OCI-LY7 (cell line): Measurements from ENCODE around the gene NAGPA. TPM values are rescaled to one million over a fixed set of nuclear protein-coding genes. Genes with fewer than 3 reads are reported as not detected.

Source experiments
- BruUV-seq: library from RNA; stranded (reverse); fragments of 400-500 nt; replicated peaks from 2 replicates; lab custom pipeline; 2021; lab: Mats Ljungman, UMichigan
- CTCF ChIA-PET: fragments of 300-600 bp; sonication (Branson Sonifier 250); formaldehyde crosslinking; loops from one replicate; lab custom pipeline; 2022; ENCODE audit warnings: antibody characterized with exemption; ENCODE audit not compliant: unreplicated experiment; lab: Charles Lee
- POLR2A ChIA-PET: fragments of 300-600 bp; sonication (Branson Sonifier 250); formaldehyde crosslinking; loops from one replicate; lab custom pipeline; 2022; ENCODE audit warnings: antibody characterized with exemption; lab: Charles Lee
- DNase-seq: peaks from one replicate; pipeline ENCODE4 v3.0.0-alpha.2; 2015; ENCODE audit warnings: low spot score
- H2AFZ ChIP-seq: fragments of 200-600 bp; sonication (generic), shearing (Covaris generic); 2 replicates; pipeline ENCODE4 v1.6.1; 2014; ENCODE audit warnings: mild to moderate bottlenecking, antibody characterized with exemption, low read length, moderate library complexity
- H3K27ac ChIP-seq: fragments of 200-600 bp; sonication (generic); 2 replicates; pipeline ENCODE4 v1.5.1; 2014; ENCODE audit warnings: mixed run types, low read depth, mild to moderate bottlenecking, moderate library complexity, low read length, inconsistent platforms; ENCODE audit not compliant: poor library complexity, severe bottlenecking
- H3K36me3 ChIP-seq: fragments of 200-600 bp; sonication (generic); 2 replicates; pipeline ENCODE4 v1.6.1; 2014; ENCODE audit warnings: mild to moderate bottlenecking, antibody characterized with exemption, low read length, moderate library complexity, mixed read lengths; ENCODE audit not compliant: insufficient read depth
- H3K4me1 ChIP-seq: fragments of 200-600 bp; sonication (generic); 2 replicates; pipeline ENCODE4 v1.5.1; 2014; ENCODE audit warnings: mild to moderate bottlenecking, low read length; ENCODE audit not compliant: insufficient read depth, poor library complexity, severe bottlenecking
- H3K4me2 ChIP-seq: fragments of 200-600 bp; sonication (generic); 2 replicates; pipeline ENCODE4 v1.6.1; 2014; ENCODE audit warnings: mild to moderate bottlenecking, low read length
- H3K4me3 ChIP-seq: fragments of 200-600 bp; sonication (generic); 2 replicates; pipeline ENCODE4 v1.5.1; 2014; ENCODE audit warnings: mild to moderate bottlenecking, low read depth, low read length; ENCODE audit not compliant: poor library complexity, severe bottlenecking
- H3K79me2 ChIP-seq: fragments of 200-600 bp; sonication (generic); 2 replicates; pipeline ENCODE4 v1.6.1; 2016; ENCODE audit warnings: low read depth, mild to moderate bottlenecking, low read length, moderate library complexity, mixed read lengths; ENCODE audit not compliant: insufficient read depth
- H3K9me2 ChIP-seq: fragments of 200-600 bp; sonication (generic); 2 replicates; pipeline ENCODE4 v1.6.1; 2016; ENCODE audit warnings: mild to moderate bottlenecking, low read length, mixed read lengths; ENCODE audit not compliant: insufficient read depth
- H3K9me3 ChIP-seq: fragments of 200-600 bp; sonication (generic); 2 replicates; pipeline ENCODE4 v1.6.1; 2014; ENCODE audit warnings: mild to moderate bottlenecking, mixed run types, low read length, mixed read lengths
- H4K20me1 ChIP-seq: fragments of 200-600 bp; sonication (generic); 2 replicates; pipeline ENCODE4 v1.6.1; 2014; ENCODE audit warnings: mild to moderate bottlenecking, antibody characterized with exemption, low read length, moderate library complexity, mixed read lengths; ENCODE audit not compliant: insufficient read depth
- EZH2phosphoT487 ChIP-seq: fragments of 200-600 bp; sonication (generic); IDR thresholded peaks from 2 replicates; pipeline ENCODE4 v1.6.1; 2018; ENCODE audit warnings: low read depth, borderline replicate concordance, mild to moderate bottlenecking, mixed run types, antibody characterized with exemption, low read length, moderate library complexity, mixed read lengths
- intact Hi-C: fragments of 100-400 bp; cut with micrococcal nuclease; formaldehyde crosslinking; loops from one replicate; pipeline ENCODE4 v1.10.0; 2022; ENCODE audit not compliant: unreplicated experiment
- total RNA-seq, 2 experiments: library from RNA; depleted of rRNA in 1 of 2; stranded (reverse); fragments of >200 nt in 1 of 2; shearing (Covaris generic) in 1 of 2; gene quantifications; 2 replicates each; pipeline ENCODE4 v1.2.3, GENCODE V29; 2014 to 2022
- TF ChIP-seq, protein P1 (sequence below): fragments of 200-600 bp; sonication (generic); conservative IDR thresholded peaks from 2 replicates; pipeline ENCODE4 v1.5.1; 2014; ENCODE audit warnings: mild to moderate bottlenecking, antibody characterized with exemption, low read length, moderate library complexity, mixed read lengths

Gene NAGPA
- total RNA-seq, 2 experiments from 2014 or later: 12.8 to 14.6 TPM

DNA sequence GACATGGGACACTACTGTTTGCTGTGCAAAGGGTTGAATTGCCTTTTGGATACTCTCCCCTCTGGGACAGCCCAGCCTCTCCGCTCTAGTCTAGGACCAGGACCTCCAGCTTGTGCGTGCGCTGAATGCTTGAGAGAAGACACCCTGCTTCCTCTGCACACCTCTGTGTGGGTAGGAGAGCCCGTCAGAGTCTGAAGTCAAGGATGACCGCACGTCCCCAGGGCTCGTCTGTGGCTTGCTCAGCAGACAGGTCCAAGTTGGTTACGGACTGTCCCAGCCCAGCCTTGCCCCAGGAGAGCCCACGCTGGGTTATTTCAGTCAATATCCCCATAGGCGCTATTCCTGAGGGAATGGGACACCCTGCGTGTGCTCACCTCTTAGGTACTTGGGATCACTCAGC is 28.3 kb upstream of the NAGPA start:
- Histone ChIP-seq H4K20me1 (no peaks in the 10 kb centered on the region), H3K4me2 (no peak overlapping the region)

DNA sequence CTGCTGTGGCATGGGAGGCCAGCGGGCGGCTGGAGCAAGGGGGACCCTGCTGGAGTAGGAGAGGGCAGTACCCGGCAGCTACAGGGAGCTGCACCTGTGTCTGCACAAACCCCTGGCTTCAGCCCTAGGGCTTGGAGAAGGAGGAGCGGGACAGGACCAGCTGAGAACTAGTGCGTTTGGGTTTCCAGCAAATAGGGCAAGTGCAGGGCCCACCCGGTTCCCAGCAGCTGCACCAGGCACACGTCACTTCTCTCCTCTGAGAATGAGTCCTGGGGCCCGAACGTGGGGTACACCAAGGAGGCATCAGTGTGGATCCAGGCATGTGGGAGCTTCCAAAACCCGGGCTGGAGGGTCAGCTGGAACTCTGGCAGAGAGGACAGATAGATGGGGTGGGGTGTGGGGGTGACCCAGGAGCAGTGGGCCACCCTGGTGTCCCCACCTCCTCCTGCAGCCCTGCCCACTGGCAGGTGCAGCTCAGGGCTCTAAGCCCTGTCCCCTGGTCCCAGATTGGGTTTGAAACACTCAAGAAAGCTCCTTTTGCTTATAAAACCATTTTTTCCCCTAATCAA is 26.4 kb upstream of the NAGPA start:
- no peak for DNase-seq
- Histone ChIP-seq H4K20me1 (no peaks in the 10 kb centered on the region), H3K27ac (no peak overlapping the region), H3K4me2 (no peak overlapping the region), H3K36me3 (no peaks in the 10 kb centered on the region), H3K9me3 (no peaks in the 10 kb centered on the region), H3K9me2 (no peaks in the 10 kb centered on the region), H2AFZ (no peak overlapping the region), H3K79me2 (no peaks in the 10 kb centered on the region), H3K4me3 (no peak overlapping the region), H3K4me1 (no peaks in the 10 kb centered on the region)
- intact Hi-C loops: no loop called here
- TF ChIP-seq EZH2phosphoT487: no peak
- TF ChIP-seq, protein P1, sequence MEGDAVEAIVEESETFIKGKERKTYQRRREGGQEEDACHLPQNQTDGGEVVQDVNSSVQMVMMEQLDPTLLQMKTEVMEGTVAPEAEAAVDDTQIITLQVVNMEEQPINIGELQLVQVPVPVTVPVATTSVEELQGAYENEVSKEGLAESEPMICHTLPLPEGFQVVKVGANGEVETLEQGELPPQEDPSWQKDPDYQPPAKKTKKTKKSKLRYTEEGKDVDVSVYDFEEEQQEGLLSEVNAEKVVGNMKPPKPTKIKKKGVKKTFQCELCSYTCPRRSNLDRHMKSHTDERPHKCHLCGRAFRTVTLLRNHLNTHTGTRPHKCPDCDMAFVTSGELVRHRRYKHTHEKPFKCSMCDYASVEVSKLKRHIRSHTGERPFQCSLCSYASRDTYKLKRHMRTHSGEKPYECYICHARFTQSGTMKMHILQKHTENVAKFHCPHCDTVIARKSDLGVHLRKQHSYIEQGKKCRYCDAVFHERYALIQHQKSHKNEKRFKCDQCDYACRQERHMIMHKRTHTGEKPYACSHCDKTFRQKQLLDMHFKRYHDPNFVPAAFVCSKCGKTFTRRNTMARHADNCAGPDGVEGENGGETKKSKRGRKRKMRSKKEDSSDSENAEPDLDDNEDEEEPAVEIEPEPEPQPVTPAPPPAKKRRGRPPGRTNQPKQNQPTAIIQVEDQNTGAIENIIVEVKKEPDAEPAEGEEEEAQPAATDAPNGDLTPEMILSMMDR: no peak
- POLR2A ChIA-PET: interaction anchor here (0.6 kb wide), 1 partner anchor 223 kb away, joined by 3 read pairs; no protein-coding TSS in a partner anchor
- no TSS peak for BruUV-seq
- CTCF ChIA-PET: no interaction called here

More for the DNA sequence above, 28.3 kb upstream of the NAGPA start:
- ChIA-PET CTCF (no interaction called here), POLR2A (interaction anchor here (0.6 to 1.0 kb wide), 2 partner anchors 10 to 17 kb away, joined by 3 to 10 read pairs; no protein-coding TSS in a partner anchor)
- intact Hi-C loops: no loop called here
- H3K27ac ChIP-seq: no peak overlapping the region
- H3K9me2 ChIP-seq: no peaks in the 10 kb centered on the region
- no peak for TF ChIP-seq EZH2phosphoT487
- TF ChIP-seq, protein P1: no peak
- H3K4me3 ChIP-seq: no peak overlapping the region
- no peaks in the 10 kb centered on the region for H3K36me3 ChIP-seq
- DNase-seq: no peak
- H2AFZ ChIP-seq: no peak overlapping the region
- no peaks in the 10 kb centered on the region for H3K79me2 ChIP-seq
- H3K9me3 ChIP-seq: no peaks in the 10 kb centered on the region
- H3K4me1 ChIP-seq: no peaks in the 10 kb centered on the region
- BruUV-seq: no TSS peak

DNA sequence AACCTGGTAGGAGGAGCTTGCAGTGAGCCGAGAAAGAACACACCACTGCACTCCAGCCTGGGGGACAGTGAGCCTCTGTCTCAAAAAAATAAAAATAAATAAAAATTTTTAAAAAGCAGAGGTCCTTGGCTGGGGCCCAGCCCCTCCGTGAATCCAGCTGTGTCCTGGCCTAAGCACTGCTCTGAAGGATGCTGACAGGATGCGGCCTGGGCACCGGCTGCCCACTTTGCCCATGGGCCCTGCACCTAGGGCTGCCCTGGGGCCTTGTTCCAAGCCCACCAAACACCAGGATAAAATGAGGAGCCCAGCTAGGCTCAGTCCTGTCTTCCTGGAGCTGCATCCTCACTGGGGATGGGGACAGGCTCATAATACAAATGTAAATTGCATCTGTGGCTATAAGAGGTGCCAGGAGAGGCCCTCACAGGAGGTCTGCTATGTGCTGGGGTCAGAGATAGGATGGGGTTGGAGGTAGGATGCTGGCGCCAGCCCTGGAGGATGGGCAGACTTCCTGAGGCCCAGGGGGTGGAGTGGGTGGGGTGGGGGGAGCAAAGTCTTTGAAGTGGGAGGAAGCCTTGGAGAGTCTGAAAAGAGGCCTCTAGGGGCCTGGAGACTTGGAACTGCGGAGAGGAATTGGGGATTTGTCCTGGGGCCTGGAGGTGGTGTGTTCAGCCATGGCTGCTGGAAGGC is 25.8 kb upstream of the NAGPA start:
- TF ChIP-seq EZH2phosphoT487: no peak
- TF ChIP-seq, protein P1: no peak
- no peak for DNase-seq
- Histone ChIP-seq H3K4me2 (no peak overlapping the region), H3K9me2 (no peaks in the 10 kb centered on the region), H3K9me3 (no peaks in the 10 kb centered on the region), H4K20me1 (no peaks in the 10 kb centered on the region), H2AFZ (no peak overlapping the region), H3K36me3 (no peaks in the 10 kb centered on the region), H3K27ac (no peak overlapping the region), H3K4me1 (no peaks in the 10 kb centered on the region), H3K79me2 (no peaks in the 10 kb centered on the region), H3K4me3 (no peak overlapping the region)
- intact Hi-C loops: no loop called here
- BruUV-seq: no TSS peak
- CTCF ChIA-PET: no interaction called here
- POLR2A ChIA-PET: no interaction called here
